Measurements from ENCODE around the gene PRAME.
"Not testable (repeated sequence)": the region's sequence is repeated elsewhere in the genome, so short reads cannot be mapped to it uniquely, and the experiment has no call there.

Gene PRAME

DNA sequence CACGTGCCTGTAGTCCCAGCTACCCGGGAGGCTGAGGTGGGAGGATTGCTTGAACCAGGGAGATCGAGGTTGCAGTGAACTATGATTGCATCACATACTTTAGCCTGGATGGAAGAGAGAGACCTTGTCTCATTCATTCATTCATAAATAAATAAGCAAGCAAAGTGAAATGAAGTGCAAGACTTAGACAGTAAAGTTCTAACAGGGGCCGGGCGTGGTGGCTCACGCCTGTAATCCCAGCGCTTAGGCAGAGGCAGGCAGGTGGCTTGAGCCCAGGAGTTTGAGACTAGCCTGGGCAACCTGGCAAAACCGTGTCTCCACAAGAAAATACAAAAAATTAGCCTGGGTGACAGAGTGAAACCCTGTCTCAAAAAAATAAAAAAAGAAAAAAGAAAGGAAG, 37.4 kb downstream of the PRAME start:
- Mint-ChIP-seq H3K4me3 (no peak overlapping the region), H3K36me3 (no peaks in the 10 kb centered on the region), H3K27ac (no peak overlapping the region), H3K4me1 (no peaks in the 10 kb centered on the region), H3K9me3 (no peaks in the 10 kb centered on the region), H3K27me3 (peaks cover 16% of the 10 kb centered on the region)

GRCh38 chr22:22520667-22521602, 38.1 kb downstream of the PRAME start:
- Mint-ChIP-seq H3K9me3 (no peaks in the 10 kb centered on the region), H3K36me3 (no peaks in the 10 kb centered on the region), H3K27ac (no peak overlapping the region), H3K27me3 (peaks cover 18% of the 10 kb centered on the region), H3K4me3 (no peak overlapping the region), H3K4me1 (no peaks in the 10 kb centered on the region)

DNA sequence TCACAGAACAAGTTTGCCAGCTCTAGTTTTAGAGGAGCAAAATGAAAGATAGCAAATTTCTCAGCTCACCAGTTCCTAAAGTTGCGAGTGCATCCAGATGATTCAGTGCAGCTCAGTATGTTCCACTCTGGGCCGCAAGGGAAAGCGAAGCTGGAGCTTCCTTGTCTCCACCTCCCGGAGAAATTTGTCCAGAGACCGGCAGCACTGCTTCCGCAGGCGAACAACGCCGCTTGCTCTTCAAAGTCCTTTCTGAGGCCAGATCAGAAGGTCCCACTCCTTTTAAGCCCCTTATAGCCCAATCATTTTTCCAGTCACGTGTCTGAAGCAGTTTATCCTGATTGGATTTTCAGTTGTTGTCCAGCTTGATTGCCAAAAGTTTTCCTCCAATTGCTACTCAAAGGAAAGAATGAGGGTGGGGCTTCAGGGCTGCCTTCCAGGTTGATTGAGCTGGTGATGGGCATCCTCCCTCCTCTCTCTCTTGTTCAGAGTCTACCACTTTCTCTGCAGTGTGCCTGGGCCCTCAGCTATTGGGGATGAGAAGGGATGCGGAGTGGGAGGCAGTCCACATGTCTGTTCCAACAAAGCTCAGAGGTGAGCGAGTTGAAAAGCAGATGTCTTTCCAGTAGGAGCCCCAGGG, 38.9 kb downstream of the PRAME start, which contains the start of gene ZNF280A:
Gene ZNF280A (minus strand): TSS at position 251 of the 637 bp plus-strand sequence. CDS start 4,640 bp downstream, outside the sequence.
- Mint-ChIP-seq H3K27me3 (peaks cover 17% of the 10 kb centered on the region), H3K9me3 (no peaks in the 10 kb centered on the region), H3K36me3 (no peaks in the 10 kb centered on the region), H3K4me1 (no peaks in the 10 kb centered on the region), H3K27ac (no peak within 1 kb of the TSS), H3K4me3 (no peak within 1 kb of the TSS)

DNA sequence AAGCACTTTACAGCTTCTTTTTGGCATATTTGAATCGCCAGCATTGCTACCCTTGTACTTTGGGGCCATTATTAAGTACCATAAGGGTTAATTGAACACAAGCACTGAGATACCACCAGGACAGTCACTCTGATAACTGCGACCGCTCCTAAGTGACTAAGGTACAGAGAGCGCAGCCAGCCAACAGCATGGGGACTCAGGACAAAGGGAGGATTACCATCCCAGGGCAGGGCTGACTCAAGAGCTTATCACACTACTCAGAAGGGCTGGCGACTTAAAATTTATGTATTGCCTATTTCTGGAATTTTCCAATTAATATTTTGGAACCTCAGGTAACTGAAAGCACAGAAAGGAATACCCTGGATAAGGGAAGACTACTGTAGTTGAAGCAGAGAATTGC, 39.5 kb downstream of the PRAME start:
- Mint-ChIP-seq H3K4me1 (no peaks in the 10 kb centered on the region), H3K36me3 (no peaks in the 10 kb centered on the region), H3K9me3 (no peaks in the 10 kb centered on the region), H3K4me3 (no peak overlapping the region), H3K27me3 (peaks cover 17% of the 10 kb centered on the region), H3K27ac (no peak overlapping the region)

DNA sequence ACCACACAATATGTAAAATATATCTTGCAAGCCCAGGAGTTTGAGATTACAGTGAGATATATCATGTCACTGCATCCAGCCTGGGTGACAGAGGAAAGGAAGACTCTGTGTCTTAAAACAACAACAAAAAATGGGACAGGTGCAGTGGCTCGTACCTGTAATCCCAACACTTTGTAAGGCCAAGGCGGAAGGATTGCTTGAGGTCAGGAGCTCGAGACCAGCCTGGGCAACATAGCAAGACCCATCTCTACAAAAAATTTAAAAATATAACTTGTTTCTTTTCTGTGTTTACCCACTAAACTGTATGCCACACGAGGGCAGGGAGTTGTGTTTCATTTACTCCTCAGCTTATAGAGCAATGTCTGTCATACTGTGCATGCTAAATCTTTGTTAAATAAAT, 42.1 kb downstream of the PRAME start:
- H3K9me3 Mint-ChIP-seq, result no peaks in the 10 kb centered on the region
- H3K27me3 Mint-ChIP-seq, result peaks cover 15% of the 10 kb centered on the region
- H3K4me3 Mint-ChIP-seq, result no peak overlapping the region
- H3K27ac Mint-ChIP-seq, result no peak overlapping the region
- no peaks in the 10 kb centered on the region for H3K36me3 Mint-ChIP-seq
- no peaks in the 10 kb centered on the region for H3K4me1 Mint-ChIP-seq

DNA sequence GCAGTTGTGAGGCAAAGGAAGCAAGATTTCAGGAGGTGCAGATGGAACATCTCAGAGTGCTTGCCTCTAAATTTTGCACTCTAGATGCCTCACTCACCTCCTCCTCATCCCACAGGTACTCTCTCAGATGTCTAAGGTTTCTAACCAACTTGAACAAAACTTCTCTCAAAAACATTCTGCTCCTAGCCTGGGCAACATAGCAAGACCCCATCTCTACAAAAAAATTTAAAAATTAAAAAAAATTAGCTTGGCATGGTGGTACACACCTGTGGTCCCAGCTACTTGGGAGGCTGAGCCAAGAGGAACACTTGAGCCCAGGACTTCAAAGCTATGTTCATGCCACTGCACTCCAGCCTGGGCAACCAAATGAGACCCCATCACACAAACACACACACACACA, 43.2 kb downstream of the PRAME start:
- no peaks in the 10 kb centered on the region for H3K4me1 Mint-ChIP-seq
- no peaks in the 10 kb centered on the region for H3K9me3 Mint-ChIP-seq
- no peak overlapping the region for H3K4me3 Mint-ChIP-seq
- H3K27ac Mint-ChIP-seq, result no peak overlapping the region
- H3K27me3 Mint-ChIP-seq, result peaks cover 15% of the 10 kb centered on the region
- H3K36me3 Mint-ChIP-seq, result no peaks in the 10 kb centered on the region

DNA sequence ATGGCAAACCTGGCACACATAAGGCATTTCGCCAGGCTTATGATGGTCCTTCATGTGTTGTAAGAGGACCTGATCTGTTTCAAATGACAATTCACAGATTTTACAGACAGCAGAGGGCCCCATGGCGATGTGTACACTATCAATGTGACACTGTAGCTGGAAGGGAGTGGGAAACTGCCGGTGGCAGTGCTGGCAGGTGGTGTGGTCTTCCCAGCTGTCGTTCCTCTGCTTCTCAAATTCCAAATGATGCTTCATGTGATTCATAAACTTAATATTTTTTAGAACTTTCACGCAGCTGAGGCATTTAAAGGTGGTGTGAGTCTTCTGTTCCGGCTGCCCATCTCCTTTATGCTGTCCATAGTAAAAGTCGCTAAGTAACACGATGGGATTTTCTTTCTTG, 44.6 kb downstream of the PRAME start:
- H3K4me1 Mint-ChIP-seq, H3K9me3 Mint-ChIP-seq, H3K36me3 Mint-ChIP-seq, H3K4me3 Mint-ChIP-seq, H3K27ac Mint-ChIP-seq: not testable (repeated sequence)
- H3K27me3 Mint-ChIP-seq, result peaks cover 15% of the 10 kb centered on the region

GRCh38 chr22:22513619-22514018, 45.4 kb downstream of the PRAME start:
- H3K27me3 Mint-ChIP-seq, result peaks cover 15% of the 10 kb centered on the region
- H3K9me3 Mint-ChIP-seq, result no peaks in the 10 kb centered on the region
- H3K4me1 Mint-ChIP-seq, result no peaks in the 10 kb centered on the region
- no peak overlapping the region for H3K27ac Mint-ChIP-seq
- no peak overlapping the region for H3K4me3 Mint-ChIP-seq
- H3K36me3 Mint-ChIP-seq, result peaks cover 2% of the 10 kb centered on the region

- no peaks in the 10 kb centered on the region for H3K9me3 Mint-ChIP-seq
- H3K27me3 Mint-ChIP-seq, result peaks cover 15% of the 10 kb centered on the region
- no peak overlapping the region for H3K27ac Mint-ChIP-seq
- peaks cover 2% of the 10 kb centered on the region for H3K36me3 Mint-ChIP-seq
- no peak overlapping the region for H3K4me3 Mint-ChIP-seq
- H3K4me1 Mint-ChIP-seq, result peaks cover 1% of the 10 kb centered on the region
These were observed 46.1 kb downstream of the PRAME start for GRCh38 chr22:22512951-22513350.

DNA sequence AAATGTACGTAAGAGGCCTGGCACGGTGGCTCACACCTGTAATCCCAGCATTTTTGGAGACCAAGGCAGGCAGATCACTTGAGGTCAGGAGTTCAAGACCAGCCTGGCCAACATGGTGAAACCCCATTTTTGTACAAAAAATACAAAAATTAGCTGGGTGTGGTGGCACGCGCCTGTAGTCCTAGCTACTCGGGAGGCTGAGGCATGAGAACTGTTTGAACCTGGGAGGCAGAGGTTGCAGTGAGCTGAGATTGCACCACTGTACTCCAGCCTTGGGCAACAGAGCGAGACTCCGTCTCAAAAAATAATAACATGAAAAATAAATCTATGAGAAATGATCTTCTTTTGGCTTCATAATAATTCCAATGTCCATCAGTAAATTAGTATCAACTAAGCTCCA, 48.2 kb downstream of the PRAME start:
- H3K36me3 Mint-ChIP-seq, H3K9me3 Mint-ChIP-seq, H3K27ac Mint-ChIP-seq, H3K27me3 Mint-ChIP-seq, H3K4me3 Mint-ChIP-seq: not testable (repeated sequence)
- H3K4me1 Mint-ChIP-seq, result peaks cover 17% of the 10 kb centered on the region

DNA sequence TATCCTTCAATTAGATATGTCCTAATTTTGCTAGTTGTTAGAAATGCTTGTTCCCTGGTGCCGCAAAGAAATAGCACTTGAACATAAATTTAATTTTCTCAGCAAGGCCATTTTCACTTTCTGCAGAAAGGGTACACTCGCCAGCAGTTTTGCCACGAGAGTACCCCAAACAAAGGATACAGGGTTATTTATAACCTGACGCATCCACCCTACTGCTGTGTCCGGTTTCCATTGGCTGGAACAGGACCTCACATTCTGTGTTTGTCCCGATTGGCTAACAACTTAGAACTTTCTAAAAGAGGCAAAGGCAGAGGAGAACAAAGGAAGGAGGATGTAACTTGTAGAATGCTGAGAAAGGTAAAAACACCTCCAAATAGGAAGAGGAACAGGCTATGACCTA, 49.2 kb downstream of the PRAME start:
- H3K27me3 Mint-ChIP-seq, H3K36me3 Mint-ChIP-seq, H3K27ac Mint-ChIP-seq, H3K9me3 Mint-ChIP-seq: not testable (repeated sequence)
- Mint-ChIP-seq H3K4me3 (peak overlapping the region; percentile 57), H3K4me1 (peaks cover 19% of the 10 kb centered on the region)

GRCh38 chr22:22508274-22509176, 50.5 kb downstream of the PRAME start, which contains the start of gene ZNF280B:
Gene ZNF280B (minus strand): TSS chr22:22508742. CDS start chr22:22489398, 19,344 bp downstream.
- Mint-ChIP-seq H3K9me3 (no peaks in the 10 kb centered on the region), H3K27me3 (no peaks in the 10 kb centered on the region), H3K4me1 (peaks cover 19% of the 10 kb centered on the region), H3K27ac (peak within 1 kb of the TSS; percentile 26), H3K4me3 (peak within 1 kb of the TSS; percentile 86), H3K36me3 (peaks cover 13% of the 10 kb centered on the region)

DNA sequence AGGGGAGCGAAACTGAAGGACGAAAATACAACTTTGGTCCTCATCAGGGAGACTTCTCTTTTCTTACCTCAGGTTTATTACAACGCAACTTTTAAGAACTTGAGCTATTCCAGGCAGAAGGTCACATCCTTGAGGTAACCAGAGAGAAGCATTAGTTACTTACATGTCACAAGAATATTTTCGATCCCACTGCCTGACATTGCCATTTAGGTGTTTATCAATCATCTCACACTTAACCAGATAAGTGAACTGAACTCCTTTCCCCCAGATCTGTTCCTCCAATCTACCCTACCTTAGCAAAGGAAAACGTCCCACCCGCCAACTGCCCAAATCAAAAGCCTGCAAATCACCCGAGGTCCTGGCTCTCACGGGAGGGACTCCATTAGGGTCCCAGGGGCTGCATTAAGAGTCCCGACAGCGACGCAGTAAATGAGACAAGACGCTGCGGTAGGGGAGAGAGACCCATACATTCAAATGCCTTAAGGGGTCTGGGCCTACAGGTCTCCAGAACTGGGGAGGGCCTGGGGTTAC, 51.3 kb downstream of the PRAME start:
- Mint-ChIP-seq H3K27ac (peak overlapping the region; percentile 26), H3K9me3 (no peaks in the 10 kb centered on the region), H3K36me3 (peaks cover 15% of the 10 kb centered on the region), H3K4me3 (peak overlapping the region; percentile 86), H3K27me3 (no peaks in the 10 kb centered on the region), H3K4me1 (peaks cover 19% of the 10 kb centered on the region)

DNA sequence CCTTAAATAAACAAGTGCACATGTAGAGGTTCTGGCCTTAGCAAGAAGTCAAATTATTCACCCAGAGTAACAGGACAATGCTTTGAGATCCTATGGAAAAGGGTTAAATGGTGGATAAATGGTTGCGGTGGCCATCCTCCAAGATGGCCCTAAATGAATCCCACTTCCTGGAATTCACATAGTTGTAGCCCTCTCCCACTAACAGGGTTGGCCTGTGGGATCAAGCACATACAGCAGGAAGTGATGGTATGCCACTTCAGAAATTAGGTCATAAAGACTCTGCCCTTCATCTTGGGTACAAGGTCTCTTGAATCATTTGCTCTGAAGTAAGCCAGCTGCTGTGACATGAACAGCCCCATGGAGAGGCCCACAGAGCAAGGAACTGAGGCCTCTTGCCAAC, 52.3 kb downstream of the PRAME start:
- Mint-ChIP-seq H3K27me3 (no peaks in the 10 kb centered on the region), H3K27ac (no peak overlapping the region), H3K9me3 (no peaks in the 10 kb centered on the region), H3K36me3 (peaks cover 22% of the 10 kb centered on the region), H3K4me1 (peaks cover 19% of the 10 kb centered on the region), H3K4me3 (no peak overlapping the region)

DNA sequence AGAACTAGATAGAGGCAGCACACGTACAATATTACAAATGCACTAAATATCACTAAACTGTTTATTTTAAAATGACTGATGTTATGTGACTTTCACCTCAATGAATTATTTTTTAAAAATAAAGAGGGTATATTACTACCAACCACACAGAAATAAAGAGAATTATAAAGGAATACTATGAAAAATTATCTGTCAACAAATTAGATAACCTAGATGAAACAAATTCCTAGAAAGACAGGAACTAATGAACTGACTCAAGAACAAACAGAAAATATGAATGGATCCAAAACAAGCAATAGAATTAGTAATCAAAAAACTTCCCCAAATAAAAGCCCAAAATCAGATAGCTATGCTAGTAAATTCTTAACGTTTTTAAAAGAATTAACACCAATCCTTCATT, 60.8 kb downstream of the PRAME start:
- no peak overlapping the region for H3K4me3 Mint-ChIP-seq
- H3K4me1 Mint-ChIP-seq, result no peaks in the 10 kb centered on the region
- H3K36me3 Mint-ChIP-seq, result peaks cover 22% of the 10 kb centered on the region
- H3K27ac Mint-ChIP-seq, result no peak overlapping the region
- no peaks in the 10 kb centered on the region for H3K27me3 Mint-ChIP-seq
- H3K9me3 Mint-ChIP-seq, result no peaks in the 10 kb centered on the region

Measured in activated naive CD4-positive, alpha-beta T cell treated with anti-CD3 and anti-CD28 coated beads, Interleukin-2, amount 50 U/mL, for 24 hours (primary cell).